KMS-11 (cell line): Measurements from ENCODE around the gene GNL3.

Experiments used
- H2AFZ ChIP-seq: fragments of 200-600 bp; sonication (generic); 2 replicates; pipeline ENCODE4 v1.6.1; 2016; ENCODE audit warnings: antibody characterized with exemption, mixed run types, low read depth
- H3K27ac ChIP-seq: fragments of 200-600 bp; sonication (generic); 2 replicates; pipeline ENCODE4 v1.6.1; 2016; ENCODE audit warnings: mild to moderate bottlenecking, mixed run types
- H3K27me3 ChIP-seq: fragments of 200-600 bp; sonication (generic); 2 replicates; pipeline ENCODE4 v1.6.1; 2017; ENCODE audit warnings: mild to moderate bottlenecking, low read depth, mixed run types, moderate library complexity; ENCODE audit not compliant: insufficient read depth
- H3K36me3 ChIP-seq: fragments of 200-600 bp; sonication (generic); 2 replicates; pipeline ENCODE4 v1.6.1; 2017; ENCODE audit warnings: mild to moderate bottlenecking, mixed run types; ENCODE audit not compliant: insufficient read depth
- H3K4me1 ChIP-seq: fragments of 200-600 bp; sonication (generic); 2 replicates; pipeline ENCODE4 v1.6.1; 2016; ENCODE audit warnings: mild to moderate bottlenecking, low read depth, mixed run types; ENCODE audit not compliant: poor library complexity, severe bottlenecking
- H3K4me2 ChIP-seq: fragments of 200-600 bp; sonication (generic); 2 replicates; pipeline ENCODE4 v1.7.0; 2016; ENCODE audit warnings: mild to moderate bottlenecking, mixed run types
- H3K4me3 ChIP-seq: fragments of 200-600 bp; sonication (generic); IDR thresholded peaks from 2 replicates; pipeline ENCODE4 v1.6.1; 2017; ENCODE audit warnings: low read depth, low read length, mixed read lengths; ENCODE audit not compliant: insufficient read depth
- H3K79me2 ChIP-seq: fragments of 200-600 bp; sonication (generic); 2 replicates; pipeline ENCODE4 v1.6.1; 2016; ENCODE audit warnings: low read depth, mixed run types; ENCODE audit not compliant: insufficient read depth
- H3K9ac ChIP-seq: fragments of 200-600 bp; sonication (generic); 2 replicates; pipeline ENCODE4 v1.6.1; 2016; ENCODE audit warnings: mild to moderate bottlenecking, mixed run types
- H4K20me1 ChIP-seq: fragments of 200-600 bp; sonication (generic); 2 replicates; pipeline ENCODE4 v1.6.1; 2016; ENCODE audit warnings: mild to moderate bottlenecking, mixed run types; ENCODE audit not compliant: insufficient read depth
- TF ChIP-seq, protein P1 (sequence below): fragments of 200-600 bp; sonication (generic); conservative IDR thresholded peaks from 2 replicates; pipeline ENCODE4 v1.6.1; 2017; ENCODE audit warnings: low read depth, mild to moderate bottlenecking, antibody characterized with exemption, low read length, moderate library complexity, mixed read lengths

GNL3 gene

DNA sequence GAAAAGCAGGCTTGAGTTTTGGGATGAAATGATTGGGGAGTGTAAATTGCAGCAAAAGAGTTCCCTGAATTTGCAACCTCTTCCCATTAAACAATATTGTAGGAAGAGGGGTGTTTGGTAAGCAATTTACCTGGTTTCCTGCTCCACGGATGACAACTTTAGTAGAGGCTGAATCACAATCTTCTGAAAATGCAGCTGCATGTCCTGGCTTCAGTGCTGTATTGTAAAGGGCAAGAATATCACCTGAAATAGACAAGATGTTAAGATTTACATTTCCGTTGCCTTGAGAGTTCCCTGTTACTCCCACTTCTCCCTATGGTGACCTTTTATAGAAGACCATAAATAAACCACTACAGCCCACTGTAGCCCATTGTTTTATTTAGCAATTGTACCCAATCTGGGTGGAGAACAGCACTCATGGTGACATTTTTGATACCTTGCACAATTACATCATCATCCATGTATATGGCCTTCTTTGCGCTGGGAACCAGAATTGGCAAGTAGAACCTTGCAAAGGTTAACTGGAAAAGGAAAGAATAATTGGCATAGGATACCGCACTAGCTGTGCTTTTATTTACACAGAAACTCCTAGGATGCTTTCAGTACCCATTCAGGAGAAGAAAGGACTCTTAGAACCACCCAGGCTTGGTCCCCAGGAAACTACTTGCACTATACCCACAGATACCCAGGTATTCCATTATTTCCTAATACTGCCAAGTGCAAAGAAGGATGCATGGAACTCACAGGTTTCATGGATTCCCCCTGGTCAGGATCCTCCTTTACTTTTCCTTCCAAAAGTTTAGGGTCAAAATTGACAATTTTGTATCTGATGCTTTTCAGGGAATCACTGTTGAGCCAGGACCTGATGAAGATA, 10.2 kb downstream of the GNL3 start:
- Histone ChIP-seq H3K79me2 (peaks cover 2% of the 10 kb centered on the region; the same call in 1 of the 2 replicates), H3K27ac (peak overlapping the region; percentile 35; the same call in 1 of the 2 replicates), H2AFZ (no peak overlapping the region), H4K20me1 (no peaks in the 10 kb centered on the region), H3K27me3 (no peaks in the 10 kb centered on the region), H3K4me2 (peak overlapping the region; percentile 44), H3K4me3 (no peak overlapping the region), H3K9ac (no peak overlapping the region), H3K36me3 (no peaks in the 10 kb centered on the region; the same call in 1 of the 2 replicates), H3K4me1 (peaks cover 68% of the 10 kb centered on the region)
- TF ChIP-seq, protein P1, sequence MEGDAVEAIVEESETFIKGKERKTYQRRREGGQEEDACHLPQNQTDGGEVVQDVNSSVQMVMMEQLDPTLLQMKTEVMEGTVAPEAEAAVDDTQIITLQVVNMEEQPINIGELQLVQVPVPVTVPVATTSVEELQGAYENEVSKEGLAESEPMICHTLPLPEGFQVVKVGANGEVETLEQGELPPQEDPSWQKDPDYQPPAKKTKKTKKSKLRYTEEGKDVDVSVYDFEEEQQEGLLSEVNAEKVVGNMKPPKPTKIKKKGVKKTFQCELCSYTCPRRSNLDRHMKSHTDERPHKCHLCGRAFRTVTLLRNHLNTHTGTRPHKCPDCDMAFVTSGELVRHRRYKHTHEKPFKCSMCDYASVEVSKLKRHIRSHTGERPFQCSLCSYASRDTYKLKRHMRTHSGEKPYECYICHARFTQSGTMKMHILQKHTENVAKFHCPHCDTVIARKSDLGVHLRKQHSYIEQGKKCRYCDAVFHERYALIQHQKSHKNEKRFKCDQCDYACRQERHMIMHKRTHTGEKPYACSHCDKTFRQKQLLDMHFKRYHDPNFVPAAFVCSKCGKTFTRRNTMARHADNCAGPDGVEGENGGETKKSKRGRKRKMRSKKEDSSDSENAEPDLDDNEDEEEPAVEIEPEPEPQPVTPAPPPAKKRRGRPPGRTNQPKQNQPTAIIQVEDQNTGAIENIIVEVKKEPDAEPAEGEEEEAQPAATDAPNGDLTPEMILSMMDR, result no peak

DNA sequence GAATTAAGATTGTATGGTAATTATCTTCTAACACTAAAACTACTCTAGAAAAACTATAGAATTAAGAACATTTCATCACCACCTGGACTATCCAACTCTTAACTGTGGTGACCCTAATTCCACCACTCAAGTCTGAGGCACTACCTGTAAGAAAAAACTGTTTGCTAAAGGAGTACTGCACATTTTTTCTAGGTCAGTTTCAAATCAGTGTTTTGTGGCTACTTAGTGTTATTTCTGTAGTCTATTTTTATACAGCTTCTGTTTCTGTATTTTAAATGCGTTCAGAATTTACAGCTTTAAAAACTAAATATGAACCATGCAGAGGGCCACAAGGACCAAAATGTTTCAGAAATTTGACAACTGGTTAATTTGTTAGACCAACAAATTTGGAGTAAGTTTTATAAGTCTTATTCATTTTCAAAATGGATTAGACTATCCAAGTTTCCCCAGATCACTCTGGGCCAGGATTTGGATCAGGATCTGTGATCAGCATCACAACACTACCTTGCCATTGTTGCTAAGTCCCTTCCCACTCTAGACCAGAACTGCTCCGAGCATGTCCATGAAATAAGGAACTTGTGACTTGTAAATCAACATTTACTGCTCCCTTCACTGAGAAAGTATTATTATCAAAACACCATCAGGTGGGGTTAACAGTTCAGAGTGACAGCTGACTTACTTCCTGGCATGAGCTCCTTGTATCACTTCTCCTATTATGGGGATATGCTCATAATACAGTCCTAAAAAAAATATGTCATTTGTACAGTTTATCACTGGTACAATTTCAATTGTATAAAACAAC, 11.2 kb downstream of the GNL3 start:
- H3K4me3 ChIP-seq, result no peak overlapping the region
- no peak overlapping the region for H3K9ac ChIP-seq
- H3K27me3 ChIP-seq, result no peaks in the 10 kb centered on the region
- peaks cover 59% of the 10 kb centered on the region for H3K4me1 ChIP-seq
- no peaks in the 10 kb centered on the region; the same call in 1 of the 2 replicates for H3K36me3 ChIP-seq
- H3K4me2 ChIP-seq, result peak overlapping the region; percentile 44
- no peak overlapping the region for H2AFZ ChIP-seq
- peaks cover 12% of the 10 kb centered on the region; the same call in 1 of the 2 replicates for H3K79me2 ChIP-seq
- TF ChIP-seq, protein P1, result no peak
- peak overlapping the region; percentile 35 for H3K27ac ChIP-seq
- H4K20me1 ChIP-seq, result no peaks in the 10 kb centered on the region

DNA sequence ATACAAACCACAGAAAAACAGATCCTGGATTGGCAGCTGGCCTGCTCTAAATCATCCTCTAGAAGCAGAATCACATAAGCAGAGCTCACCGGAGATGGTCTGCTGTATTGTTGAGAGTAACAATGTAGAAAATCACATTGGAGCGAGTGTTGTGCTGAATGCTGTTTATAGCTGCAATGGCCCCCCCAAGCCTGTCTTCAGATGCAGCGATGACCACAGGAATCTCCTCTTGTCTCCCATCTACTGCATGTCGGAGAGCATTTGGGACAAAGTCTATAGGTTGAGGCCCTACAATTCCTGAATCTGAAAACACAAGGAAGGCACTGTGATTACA, 11.8 kb downstream of the GNL3 start:
- Histone ChIP-seq H3K27ac (no peak overlapping the region; the same call in 1 of the 2 replicates), H3K4me3 (no peak overlapping the region), H3K9ac (no peak overlapping the region), H3K79me2 (peaks cover 17% of the 10 kb centered on the region; the same call in 1 of the 2 replicates), H3K36me3 (no peaks in the 10 kb centered on the region; the same call in 1 of the 2 replicates), H3K27me3 (no peaks in the 10 kb centered on the region), H3K4me2 (no peak overlapping the region), H3K4me1 (peaks cover 54% of the 10 kb centered on the region), H4K20me1 (no peaks in the 10 kb centered on the region), H2AFZ (no peak overlapping the region)
- TF ChIP-seq, protein P1, result no peak

DNA sequence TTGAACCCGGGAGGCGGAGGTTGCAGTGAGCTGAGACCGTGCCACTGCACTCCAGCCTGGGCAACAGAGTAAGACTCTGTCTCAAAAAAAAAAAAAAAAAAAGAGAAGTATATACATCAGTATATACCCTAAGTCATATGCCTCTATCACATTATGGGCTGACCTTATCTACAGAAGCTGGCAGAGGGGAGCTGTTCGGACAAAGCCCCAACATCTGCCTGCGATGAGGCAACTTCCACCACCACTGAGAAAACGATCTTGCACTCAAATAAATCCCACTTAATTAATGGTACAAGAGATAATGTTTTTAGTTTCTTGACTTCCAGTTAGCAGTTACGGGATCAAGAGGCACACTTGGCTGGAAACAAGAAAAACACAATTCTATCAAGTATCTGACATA, 17.5 kb downstream of the GNL3 start:
- TF ChIP-seq, protein P1, result no peak
- H3K9ac ChIP-seq, result no peak overlapping the region

More for the DNA sequence above, 17.5 kb downstream of the GNL3 start:
- Histone ChIP-seq H3K27me3 (no peaks in the 10 kb centered on the region), H3K4me2 (peak overlapping the region; percentile 72; the same call in 1 of the 2 replicates), H3K4me1 (peaks cover 15% of the 10 kb centered on the region), H3K27ac (no peak overlapping the region), H3K36me3 (no peaks in the 10 kb centered on the region), H2AFZ (no peak overlapping the region), H4K20me1 (no peaks in the 10 kb centered on the region), H3K4me3 (no peak overlapping the region), H3K79me2 (peaks cover 53% of the 10 kb centered on the region)
